GM12878 (cell line): ENCODE measurements around the gene ATP7B. TPM values are rescaled to one million over a fixed set of nuclear protein-coding genes. Genes with fewer than 3 reads are reported as not detected.

Experiments
- ATAC-seq: fragments of 200-7000 bp; cut with Tn5 transposase; 3 replicates; pipeline ENCODE4 v1.9.1; 2020; ENCODE audit warnings: mild to moderate bottlenecking, moderate library complexity
- BruUV-seq: library from RNA; stranded (reverse); fragments of 400-500 nt; replicated peaks from 2 replicates; lab custom pipeline; 2021; lab: Mats Ljungman, UMichigan
- CTCF ChIA-PET: fragments of 300-600 bp; sonication (Branson Sonifier 250); formaldehyde crosslinking; extraction: SDS; loops from one replicate; lab custom pipeline; 2021; ENCODE audit warnings: inconsistent platforms; lab: Yijun Ruan, JAX
- POLR2A ChIA-PET: fragments of 350-600 bp; formaldehyde crosslinking; extraction: SDS; loops from one replicate; lab custom pipeline; 2021; ENCODE audit warnings: inconsistent platforms; lab: Charles Lee
- RAD21 ChIA-PET: fragments of 300-600 bp; sonication (Branson Sonifier 250); formaldehyde crosslinking; loops from one replicate; lab custom pipeline; 2023; ENCODE audit warnings: antibody characterized with exemption; ENCODE audit not compliant: unreplicated experiment; lab: Charles Lee
- SMC1A ChIA-PET: fragments of 300-600 bp; sonication (Branson Sonifier 250); formaldehyde crosslinking; loops from one replicate; lab custom pipeline; 2023; ENCODE audit not compliant: unreplicated experiment, uncharacterized antibody; lab: Charles Lee
- DNase-seq: peaks from one replicate; pipeline ENCODE4 v3.0.0-alpha.2; 2011; ENCODE audit warnings: low read depth, low spot score
- FAIRE-seq: peaks from 3 replicates; lab custom pipeline; 2011; peaks lifted over from hg19 to GRCh38; lab: Jason Lieb, UNC
- H2AFZ ChIP-seq: 2 replicates; pipeline ENCODE4 v1.6.0; 2011; ENCODE audit warnings: low read depth, low read length, control low read depth; ENCODE audit not compliant: control insufficient read depth
- H3K27ac ChIP-seq: 2 replicates; pipeline ENCODE4 v1.5.1; 2011; ENCODE audit warnings: control low read depth; ENCODE audit not compliant: control insufficient read depth, insufficient read depth
- H3K27me3 ChIP-seq, 2 experiments: replicated peaks in 1 of 2; 2 replicates each; pipeline versions ENCODE4 v1.6.0 to v1.6.1; 2011; ENCODE audit warnings: low read length in 1 of 2; ENCODE audit not compliant: control insufficient read depth in 2 of 2, insufficient read depth in 2 of 2
- H3K36me3 ChIP-seq, 2 experiments: 2 replicates each; pipeline ENCODE4 v1.5.1; 2011; ENCODE audit warnings: low read length in 1 of 2; ENCODE audit not compliant: control insufficient read depth in 2 of 2, insufficient read depth in 2 of 2
- H3K4me1 ChIP-seq: 2 replicates; pipeline ENCODE4 v1.6.1; 2011; ENCODE audit warnings: mild to moderate bottlenecking, low read length, moderate library complexity, mixed read lengths; ENCODE audit not compliant: control insufficient read depth, insufficient read depth
- H3K4me2 ChIP-seq: 2 replicates; pipeline ENCODE4 v1.6.0; 2011; ENCODE audit warnings: control low read depth; ENCODE audit not compliant: control insufficient read depth, insufficient read depth
- H3K4me3 ChIP-seq: fragments of 200-600 bp; sonication (generic); 2 replicates; pipeline ENCODE4 v1.5.1; 2016
- H3K79me2 ChIP-seq: 2 replicates; pipeline ENCODE4 v1.6.0; 2011; ENCODE audit warnings: low read length; ENCODE audit not compliant: control insufficient read depth, insufficient read depth
- H3K9ac ChIP-seq: 2 replicates; pipeline ENCODE4 v1.8.0; 2011; ENCODE audit warnings: low read length, control low read depth, mixed read lengths; ENCODE audit not compliant: control insufficient read depth, insufficient read depth
- H3K9me3 ChIP-seq: replicated peaks from 3 replicates; pipeline ENCODE4 v1.5.1; 2011; ENCODE audit warnings: mild to moderate bottlenecking, low read length; ENCODE audit not compliant: control insufficient read depth, insufficient read depth
- H4K20me1 ChIP-seq: 2 replicates; pipeline ENCODE4 v1.6.0; 2011; ENCODE audit not compliant: control insufficient read depth, insufficient read depth
- ASH2L ChIP-seq: fragments of 300-600, 200-600 bp; sonication (generic); IDR thresholded peaks from 2 replicates; pipeline ENCODE4 v1.6.1; 2017; ENCODE audit warnings: low read depth, mild to moderate bottlenecking, borderline replicate concordance
- ATF7 ChIP-seq: fragments of 450-650 bp; IDR thresholded peaks from 2 replicates; pipeline ENCODE4 v1.6.1; 2016; ENCODE audit warnings: low read depth, mild to moderate bottlenecking
- GATAD2B ChIP-seq: fragments of 450-650 bp; conservative IDR thresholded peaks from 2 replicates; pipeline ENCODE4 v1.6.1; 2017; ENCODE audit warnings: low read depth, mild to moderate bottlenecking, moderate library complexity
- MYB ChIP-seq: fragments of 150-350 bp; IDR thresholded peaks from 2 replicates; pipeline ENCODE4 v1.6.1; 2014; ENCODE audit warnings: mild to moderate bottlenecking, low read depth, low read length, borderline replicate concordance
- NR2C1 ChIP-seq: fragments of 450-650 bp; IDR thresholded peaks from 2 replicates; pipeline ENCODE4 v1.6.1; 2017; ENCODE audit warnings: antibody characterized with exemption, mild to moderate bottlenecking, moderate library complexity
- STAT3 ChIP-seq: IDR thresholded peaks from 2 replicates; pipeline ENCODE4 v1.6.1; 2011; ENCODE audit warnings: low read depth, low read length, improper control_type of control experiment
- SUZ12 ChIP-seq: fragments of 200-600 bp; sonication (generic); IDR thresholded peaks from one replicate; pipeline ENCODE4 v1.6.1; 2018; ENCODE audit warnings: antibody characterized with exemption, mild to moderate bottlenecking; ENCODE audit not compliant: unreplicated experiment
- ZNF207 ChIP-seq: fragments of 450-650 bp; IDR thresholded peaks from 2 replicates; pipeline ENCODE4 v1.6.1; 2014; ENCODE audit warnings: antibody characterized with exemption, mild to moderate bottlenecking, borderline replicate concordance
- WGBS: methylation state at CpG from one replicate; pipeline ENCODE4 v1.1.6; 2016; ENCODE audit warnings: low lambda C conversion rate; ENCODE audit not compliant: insufficient replicate concordance, insufficient coverage; ENCODE audit errors: missing lambda C conversion rate; 5-methylcytosine and 5-hydroxymethylcytosine counted together
- in situ Hi-C: fragments of 300-500 bp; cut with MboI; formaldehyde crosslinking; loops from 9 replicates; pipeline ENCODE4 v1.14.3; 2018; ENCODE audit warnings: mixed read lengths
- intact Hi-C: fragments of 100-400 bp; cut with micrococcal nuclease; formaldehyde crosslinking; loops from one replicate; pipeline ENCODE4 v1.14.2; 2022; ENCODE audit not compliant: unreplicated experiment
- polyA plus RNA-seq, 11 experiments: library from polyadenylated mRNA; depleted of rRNA in 4 of 11; unstranded in 6 of 11; stranded (reverse) in 5 of 11; fragments of >200 nt; fragmentation: Nextera tagmentation in 4 of 11; fragmentation: Illumina TruSeq in 1 of 11; extraction: Ambion mirVana in 4 of 11; extraction: Trizol in 1 of 11; gene quantifications; 1 replicate in 1 of 11; 2 replicates in 10 of 11; pipeline versions ENCODE4 v1.2.1 to v1.2.3, GENCODE V29; 2011 to 2016; ENCODE audit warnings: inconsistent platforms in 2 of 11, missing spikeins in 2 of 11, low read depth in 1 of 11
- total RNA-seq, 4 experiments: library from RNA; depleted of rRNA in 3 of 4; stranded (reverse); fragments of >200 nt in 3 of 4; fragmentation: Illumina TruSeq in 1 of 4; extraction: Trizol in 1 of 4; gene quantifications; 2 replicates each; pipeline versions ENCODE4 v1.2.1 to v1.2.3, GENCODE V29; 2013 to 2021
- TF ChIP-seq, protein P1 (sequence below): IDR thresholded peaks from 2 replicates; pipeline ENCODE4 v1.6.1; 2012; ENCODE audit warnings: low read depth, low read length, improper control_type of control experiment
- TF ChIP-seq, protein P2 (sequence below): fragments of 450-650 bp; IDR thresholded peaks from 2 replicates; pipeline ENCODE4 v1.6.1; 2017; ENCODE audit warnings: borderline replicate concordance

Gene ATP7B
- total and polyA plus RNA-seq, 10 of the 15 experiments (the other 5 are each of a cell fraction or from before 2014, with no cell fraction given): under 0.01 to 1.1 (median 0.06) TPM; not detected in 2

DNA sequence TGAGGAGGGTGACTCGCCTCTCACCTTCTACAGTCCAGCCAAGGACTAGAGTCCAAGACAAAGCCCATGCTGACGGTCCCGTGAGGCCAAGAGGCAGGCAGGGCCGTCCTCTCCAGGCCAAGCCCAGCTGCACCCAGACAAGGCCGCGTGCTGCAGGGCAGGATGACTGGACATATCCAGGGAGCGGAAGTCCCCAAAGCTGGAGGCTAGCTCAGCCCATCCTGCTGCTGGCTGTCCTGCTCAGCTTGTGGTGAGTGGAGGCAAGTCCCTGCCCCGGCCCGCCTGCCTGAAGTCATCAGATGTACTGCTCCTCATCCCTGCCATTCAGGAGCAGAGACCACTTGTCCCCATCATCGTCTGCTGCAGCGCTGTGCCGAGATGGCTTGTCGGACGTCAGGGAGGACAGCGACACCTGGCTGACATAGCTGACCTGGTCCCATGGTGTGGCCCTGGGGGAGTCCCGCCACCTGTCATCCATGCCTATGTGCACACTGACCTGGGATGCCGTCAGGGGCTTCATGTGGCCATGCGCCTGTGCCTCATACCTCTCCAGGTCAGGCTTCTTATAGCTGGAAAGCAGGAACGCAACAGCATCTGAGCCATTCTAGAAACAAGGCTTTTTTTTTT is 76.7 kb downstream of the ATP7B start:
- FAIRE-seq (no peak), ATAC-seq (peak; percentile 56), DNase-seq (no peak)
- Histone ChIP-seq H2AFZ (no peak overlapping the region), H3K27me3 (peaks cover 0 to 2% of the 10 kb centered on the region in 2 experiments; a peak in 3 of 4 replicates), H3K4me1 (no peaks in the 10 kb centered on the region), H3K4me2 (no peak overlapping the region), H3K9me3 (no peaks in the 10 kb centered on the region), H3K4me3 (no peak overlapping the region), H4K20me1 (peaks cover 3% of the 10 kb centered on the region; the same call in 1 of the 2 replicates), H3K36me3 (no peaks in the 10 kb centered on the region), H3K79me2 (no peaks in the 10 kb centered on the region), H3K27ac (no peak overlapping the region), H3K9ac (no peak overlapping the region)
- intact Hi-C loops (no loop called here), in situ Hi-C loops (no loop called here)
- 57% methylated on average over 19 of the region's 19 CpGs for WGBS
- ChIA-PET CTCF (interaction anchor here (0.8 to 2.8 kb wide), 4 partner anchors 15 to 193 kb away, joined by 3 to 7 read pairs (median 3); no protein-coding TSS in a partner anchor), POLR2A (no interaction called here), SMC1A (no interaction called here), RAD21 (no interaction called here)
- no TSS peak for BruUV-seq
- TF ChIP-seq GATAD2B (no peak), NR2C1 (no peak), MYB (no peak), ASH2L (no peak)
- TF ChIP-seq, protein P1, sequence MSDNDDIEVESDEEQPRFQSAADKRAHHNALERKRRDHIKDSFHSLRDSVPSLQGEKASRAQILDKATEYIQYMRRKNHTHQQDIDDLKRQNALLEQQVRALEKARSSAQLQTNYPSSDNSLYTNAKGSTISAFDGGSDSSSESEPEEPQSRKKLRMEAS: no peak

DNA sequence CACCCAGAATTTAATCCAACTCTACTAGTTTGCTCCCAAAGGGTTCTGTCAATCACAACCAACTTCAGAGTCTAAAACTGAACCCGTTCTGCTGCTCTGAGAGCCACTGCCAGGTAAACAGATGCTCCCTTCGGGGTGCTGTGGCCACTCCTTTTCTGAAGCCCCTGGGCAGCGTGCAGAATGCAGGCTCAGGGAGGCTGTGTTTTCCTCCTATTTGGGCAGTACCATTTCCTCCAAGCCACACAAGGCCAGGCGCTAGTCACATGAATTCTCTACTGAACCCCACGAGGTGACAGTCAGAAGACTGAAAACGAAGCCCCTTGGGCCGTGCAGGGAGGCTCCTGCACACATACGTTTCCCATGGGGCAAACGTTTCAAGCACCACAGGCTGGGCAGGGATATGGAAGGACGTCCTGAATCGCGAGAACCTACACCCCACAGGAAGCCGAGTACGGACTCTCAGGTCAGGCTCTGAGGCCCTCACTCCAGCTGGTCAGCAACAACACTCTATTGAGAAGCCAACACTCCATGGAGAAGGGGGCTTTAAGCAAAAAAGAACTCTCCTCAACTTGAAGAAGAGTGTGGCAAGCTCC is 77.7 kb downstream of the ATP7B start:
- no peak for FAIRE-seq
- H3K36me3 ChIP-seq: no peaks in the 10 kb centered on the region
- CTCF ChIA-PET: interaction anchor here (2.8 kb wide), 1 partner anchor 194 kb away, joined by 7 read pairs; no protein-coding TSS in a partner anchor
- no peak overlapping the region for H3K4me2 ChIP-seq
- peaks cover 0 to 4% of the 10 kb centered on the region in 2 experiments; a peak in 2 of 4 replicates for H3K27me3 ChIP-seq
- RAD21 ChIA-PET: no interaction called here
- SMC1A ChIA-PET: no interaction called here
- intact Hi-C loops (no loop called here), in situ Hi-C loops (no loop called here)
- no peak overlapping the region for H3K4me3 ChIP-seq
- no peak overlapping the region for H3K27ac ChIP-seq
- no peaks in the 10 kb centered on the region for H3K79me2 ChIP-seq
- no peak for DNase-seq
- no TSS peak for BruUV-seq
- no peak for ATAC-seq
- H3K9ac ChIP-seq: no peak overlapping the region
- H3K4me1 ChIP-seq: no peaks in the 10 kb centered on the region
- POLR2A ChIA-PET: no interaction called here
- no peaks in the 10 kb centered on the region for H3K9me3 ChIP-seq
- no peak overlapping the region for H2AFZ ChIP-seq
- TF ChIP-seq STAT3: no peak
- no peak for TF ChIP-seq SUZ12
- TF ChIP-seq ATF7: no peak
- TF ChIP-seq, protein P2, sequence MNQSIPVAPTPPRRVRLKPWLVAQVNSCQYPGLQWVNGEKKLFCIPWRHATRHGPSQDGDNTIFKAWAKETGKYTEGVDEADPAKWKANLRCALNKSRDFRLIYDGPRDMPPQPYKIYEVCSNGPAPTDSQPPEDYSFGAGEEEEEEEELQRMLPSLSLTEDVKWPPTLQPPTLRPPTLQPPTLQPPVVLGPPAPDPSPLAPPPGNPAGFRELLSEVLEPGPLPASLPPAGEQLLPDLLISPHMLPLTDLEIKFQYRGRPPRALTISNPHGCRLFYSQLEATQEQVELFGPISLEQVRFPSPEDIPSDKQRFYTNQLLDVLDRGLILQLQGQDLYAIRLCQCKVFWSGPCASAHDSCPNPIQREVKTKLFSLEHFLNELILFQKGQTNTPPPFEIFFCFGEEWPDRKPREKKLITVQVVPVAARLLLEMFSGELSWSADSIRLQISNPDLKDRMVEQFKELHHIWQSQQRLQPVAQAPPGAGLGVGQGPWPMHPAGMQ: no peak
- TF ChIP-seq ZNF207: no peak
- peaks cover 3% of the 10 kb centered on the region; the same call in 1 of the 2 replicates for H4K20me1 ChIP-seq
- 35% methylated on average over 14 of the region's 14 CpGs for WGBS
